ENCODE data around the gene URGCP. TPM values are rescaled to one million over a fixed set of nuclear protein-coding genes. Genes with fewer than 3 reads are reported as not detected.

The URGCP gene
- total and polyA plus RNA-seq, 2 donors (not counting 1 experiment from before 2014, with no cell fraction given) = 18.3 to 42.1 TPM

GRCh38 chr7:43856316-43856715, 50.1 kb downstream of the URGCP start:
- no peak for TF ChIP-seq EZH2 (IDR thresholded peaks at IDR 0.05; ENCODE audit: low read length, missing control alignments)
- TF ChIP-seq CTCF (conservative IDR thresholded peaks at IDR 0.05 in 1 of 2, IDR thresholded peaks at IDR 0.05 in 1 of 2; ENCODE audit: low read depth in 1 of 2, low read length in 2 of 2) = no peak
- no peaks in the 10 kb centered on the region for H3K79me2 ChIP-seq (ENCODE audit: control insufficient read depth, insufficient read depth, low read length)
- no peaks in the 10 kb centered on the region for H3K36me3 ChIP-seq (ENCODE audit: control insufficient read depth, insufficient read depth, low read length)
- no peak overlapping the region for H3K4me2 ChIP-seq (ENCODE audit: extremely low read depth, insufficient read depth, low read length)
- no peak overlapping the region for H3K27ac ChIP-seq (ENCODE audit: insufficient read depth, low read length)
- no peaks in the 10 kb centered on the region for H3K9me3 ChIP-seq (ENCODE audit: control insufficient read depth, insufficient read depth, low read depth, low read length)
- no peaks in the 10 kb centered on the region for H3K4me1 ChIP-seq (ENCODE audit: control insufficient read depth, extremely low read depth, insufficient read depth, low read length)
- DNase-seq (ENCODE audit: low read depth in 2 of 2) = no peak
- no peak overlapping the region for H3K9ac ChIP-seq (ENCODE audit: insufficient read depth, low read length)
- no peak overlapping the region for H3K4me3 ChIP-seq (replicated peaks in 1 of 4; ENCODE audit: control extremely low read depth in 1 of 4, insufficient read depth in 1 of 4, low read depth in 3 of 4, low read length in 4 of 4)
- peaks cover 6% of the 10 kb centered on the region for H3K27me3 ChIP-seq (ENCODE audit: control insufficient read depth, insufficient read depth, low read length)
- H2AFZ ChIP-seq (ENCODE audit: low read length) = no peak overlapping the region
- H4K20me1 ChIP-seq (ENCODE audit: control insufficient read depth, extremely low read depth, insufficient read depth, low read length) = no peaks in the 10 kb centered on the region

- H2AFZ ChIP-seq (ENCODE audit: low read length) = no peak overlapping the region
- peaks cover 6% of the 10 kb centered on the region for H3K27me3 ChIP-seq (ENCODE audit: control insufficient read depth, insufficient read depth, low read length)
- H3K9ac ChIP-seq (ENCODE audit: insufficient read depth, low read length) = no peak overlapping the region
- H4K20me1 ChIP-seq (ENCODE audit: control insufficient read depth, extremely low read depth, insufficient read depth, low read length) = no peaks in the 10 kb centered on the region
- DNase-seq (ENCODE audit: low read depth in 2 of 2) = no peak
- no peak overlapping the region for H3K27ac ChIP-seq (ENCODE audit: insufficient read depth, low read length)
- H3K9me3 ChIP-seq (ENCODE audit: control insufficient read depth, insufficient read depth, low read depth, low read length) = no peaks in the 10 kb centered on the region
- H3K4me1 ChIP-seq (ENCODE audit: control insufficient read depth, extremely low read depth, insufficient read depth, low read length) = no peaks in the 10 kb centered on the region
- H3K4me3 ChIP-seq (replicated peaks in 1 of 4; ENCODE audit: control extremely low read depth in 1 of 4, insufficient read depth in 1 of 4, low read depth in 3 of 4, low read length in 4 of 4) = no peak overlapping the region
- H3K36me3 ChIP-seq (ENCODE audit: control insufficient read depth, insufficient read depth, low read length) = no peaks in the 10 kb centered on the region
- TF ChIP-seq CTCF (conservative IDR thresholded peaks at IDR 0.05 in 1 of 2, IDR thresholded peaks at IDR 0.05 in 1 of 2; ENCODE audit: low read depth in 1 of 2, low read length in 2 of 2) (no peak), EZH2 (IDR thresholded peaks at IDR 0.05; ENCODE audit: low read length, missing control alignments) (no peak)
- no peak overlapping the region for H3K4me2 ChIP-seq (ENCODE audit: extremely low read depth, insufficient read depth, low read length)
- H3K79me2 ChIP-seq (ENCODE audit: control insufficient read depth, insufficient read depth, low read length) = no peaks in the 10 kb centered on the region
These were observed 51.2 kb downstream of the URGCP start for GRCh38 chr7:43855176-43855575.

- H3K4me2 ChIP-seq (ENCODE audit: extremely low read depth, insufficient read depth, low read length) = no peak overlapping the region
- H3K9ac ChIP-seq (ENCODE audit: insufficient read depth, low read length) = no peak overlapping the region
- H3K27me3 ChIP-seq (ENCODE audit: control insufficient read depth, insufficient read depth, low read length) = peaks cover 6% of the 10 kb centered on the region
- H3K9me3 ChIP-seq (ENCODE audit: control insufficient read depth, insufficient read depth, low read depth, low read length) = no peaks in the 10 kb centered on the region
- no peak for DNase-seq (ENCODE audit: low read depth in 2 of 2)
- no peak overlapping the region for H3K4me3 ChIP-seq (replicated peaks in 1 of 4; ENCODE audit: control extremely low read depth in 1 of 4, insufficient read depth in 1 of 4, low read depth in 3 of 4, low read length in 4 of 4)
- no peak overlapping the region for H3K27ac ChIP-seq (ENCODE audit: insufficient read depth, low read length)
- no peaks in the 10 kb centered on the region for H3K36me3 ChIP-seq (ENCODE audit: control insufficient read depth, insufficient read depth, low read length)
- no peak overlapping the region for H2AFZ ChIP-seq (ENCODE audit: low read length)
- no peaks in the 10 kb centered on the region for H3K79me2 ChIP-seq (ENCODE audit: control insufficient read depth, insufficient read depth, low read length)
- H4K20me1 ChIP-seq (ENCODE audit: control insufficient read depth, extremely low read depth, insufficient read depth, low read length) = no peaks in the 10 kb centered on the region
- TF ChIP-seq CTCF (conservative IDR thresholded peaks at IDR 0.05 in 1 of 2, IDR thresholded peaks at IDR 0.05 in 1 of 2; ENCODE audit: low read depth in 1 of 2, low read length in 2 of 2) (no peak), EZH2 (IDR thresholded peaks at IDR 0.05; ENCODE audit: low read length, missing control alignments) (no peak)
- no peaks in the 10 kb centered on the region for H3K4me1 ChIP-seq (ENCODE audit: control insufficient read depth, extremely low read depth, insufficient read depth, low read length)
These were observed 54.6 kb downstream of the URGCP start for GRCh38 chr7:43851805-43852204.
